GM19372 (cell line): ENCODE measurements around the gene ZWILCH.
"Not testable (repeated sequence)": the region's sequence is repeated elsewhere in the genome, so short reads cannot be mapped to it uniquely, and the experiment has no call there.

Experiments used
- ATAC-seq: cut with Tn5 transposase; IDR thresholded peaks from one replicate; pipeline ENCODE4 v1.9.1; 2021; ENCODE audit warnings: mild to moderate bottlenecking, low read depth, moderate library complexity; ENCODE audit not compliant: unreplicated experiment

Gene ZWILCH

GRCh38 chr15:66484539-66485112 is 20.5 kb upstream of the ZWILCH start:
- ATAC-seq: no peak

GRCh38 chr15:66486887-66487286 is 18.2 kb upstream of the ZWILCH start:
- no peak for ATAC-seq

- ATAC-seq: no peak
These were observed 16.6 kb upstream of the ZWILCH start for GRCh38 chr15:66488525-66488924.

GRCh38 chr15:66489179-66489791 is 15.8 kb upstream of the ZWILCH start:
- no peak for ATAC-seq

- ATAC-seq: no peak
These were observed 13.3 kb upstream of the ZWILCH start for GRCh38 chr15:66491846-66492245.

GRCh38 chr15:66494262-66494661 is 10.9 kb upstream of the ZWILCH start:
- no peak for ATAC-seq

- ATAC-seq: peak; percentile 19
These were observed 8.1 kb upstream of the ZWILCH start for GRCh38 chr15:66496951-66497501.

GRCh38 chr15:66497502-66498455 is 7.3 kb upstream of the ZWILCH start, which contains the start of gene SNAPC5:
Gene SNAPC5 (minus strand): TSS chr15:66497762. CDS start chr15:66497731, 31 bp downstream.
- peak; percentile 89 for ATAC-seq

GRCh38 chr15:66498501-66499386 is 6.4 kb upstream of the ZWILCH start:
- ATAC-seq: no peak

- not testable (repeated sequence) for ATAC-seq
These were observed 4.8 kb upstream of the ZWILCH start for GRCh38 chr15:66500346-66500745.

- no peak for ATAC-seq
These were observed 2.6 kb upstream of the ZWILCH start for GRCh38 chr15:66502491-66502890.

GRCh38 chr15:66503041-66503648 is 2.0 kb upstream of the ZWILCH start:
- not testable (repeated sequence) for ATAC-seq

GRCh38 chr15:66503780-66504562 is 1.2 kb upstream of the ZWILCH start:
- no peak for ATAC-seq

GRCh38 chr15:66505430-66505811 is 295 bp downstream of the ZWILCH start:
- ATAC-seq: no peak

GRCh38 chr15:66505818-66506217 is 692 bp downstream of the ZWILCH start:
- no peak for ATAC-seq

- no peak for ATAC-seq
These were observed 3.3 kb downstream of the ZWILCH start for GRCh38 chr15:66508293-66508883.

- ATAC-seq: no peak
These were observed 9.5 kb downstream of the ZWILCH start for GRCh38 chr15:66514586-66514985.

- no peak for ATAC-seq
These were observed 10.8 kb downstream of the ZWILCH start for GRCh38 chr15:66515901-66516322.
